ENCODE results near the gene THSD4. TPM values are rescaled to one million over a fixed set of nuclear protein-coding genes. Genes with fewer than 3 reads are reported as not detected.

The THSD4 gene
- polyA plus RNA-seq, 1 experiment, result 45.8 TPM

DNA sequence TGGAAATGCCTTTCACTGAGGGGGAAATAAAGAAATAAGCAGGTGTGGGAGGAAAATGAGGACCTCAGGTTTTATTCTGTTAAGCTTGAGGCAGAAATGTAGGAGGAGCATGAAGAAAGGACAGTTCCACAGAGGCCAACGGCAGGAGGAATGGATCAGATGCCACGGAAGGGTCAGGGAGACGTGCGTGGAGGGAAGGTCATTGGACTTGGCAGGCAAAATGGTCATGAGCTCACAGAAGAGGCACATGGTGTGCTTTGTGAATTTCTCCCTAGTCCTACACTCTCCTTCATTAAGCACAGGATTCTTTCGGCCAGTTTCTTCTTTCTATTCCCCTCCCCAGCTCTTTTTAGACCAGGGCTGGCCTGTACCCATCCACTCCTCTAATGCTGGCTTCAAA lies 32.5 kb upstream of the THSD4 start:
- Histone ChIP-seq H3K27ac (ENCODE audit: low read depth, low read length) (no peak overlapping the region), H3K4me3 (ENCODE audit: low read depth, low read length) (no peak overlapping the region), H3K9me3 (ENCODE audit: control insufficient read depth, insufficient read depth, low read length) (no peaks in the 10 kb centered on the region; the same call in 1 of the 2 replicates), H3K27me3 (ENCODE audit: control insufficient read depth, insufficient read depth, low read length) (no peaks in the 10 kb centered on the region)
- POLR2A ChIA-PET, result no interaction called here
- TF ChIP-seq CTCF (IDR thresholded peaks at IDR 0.05; ENCODE audit: low read depth, low read length), result no peak
- CTCF ChIA-PET, result no interaction called here
- DNase-seq (ENCODE audit: low read depth, low spot score), result no peak

DNA sequence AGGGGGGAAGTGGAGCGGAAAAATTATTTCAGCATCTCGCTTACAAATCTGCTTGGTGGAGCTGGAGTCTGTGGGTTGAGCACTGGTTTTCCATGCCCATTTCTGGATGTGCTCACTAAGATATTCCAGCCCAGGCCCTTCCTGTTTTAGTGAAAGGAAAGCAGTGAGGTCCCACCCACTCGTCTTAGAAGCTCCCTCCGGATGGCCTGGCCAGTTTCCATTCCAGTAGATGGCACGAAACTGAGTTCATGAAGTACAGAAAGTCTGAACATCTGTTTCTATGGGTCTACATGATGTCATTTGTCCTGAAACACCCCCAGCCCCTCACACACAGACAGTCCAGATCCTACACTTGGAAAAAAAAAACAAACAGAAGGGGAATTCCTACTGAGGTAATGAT lies 31.9 kb upstream of the THSD4 start:
- DNase-seq (ENCODE audit: low read depth, low spot score), result no peak
- TF ChIP-seq CTCF (IDR thresholded peaks at IDR 0.05; ENCODE audit: low read depth, low read length), result no peak
- Histone ChIP-seq H3K4me3 (ENCODE audit: low read depth, low read length) (no peak overlapping the region), H3K27ac (ENCODE audit: low read depth, low read length) (no peak overlapping the region), H3K9me3 (ENCODE audit: control insufficient read depth, insufficient read depth, low read length) (no peaks in the 10 kb centered on the region; the same call in 1 of the 2 replicates), H3K27me3 (ENCODE audit: control insufficient read depth, insufficient read depth, low read length) (no peaks in the 10 kb centered on the region)
- ChIA-PET CTCF (interaction anchor here (0.6 kb wide), 1 partner anchor 28 kb away, joined by 3 read pairs; no protein-coding TSS in a partner anchor), POLR2A (no interaction called here)

DNA sequence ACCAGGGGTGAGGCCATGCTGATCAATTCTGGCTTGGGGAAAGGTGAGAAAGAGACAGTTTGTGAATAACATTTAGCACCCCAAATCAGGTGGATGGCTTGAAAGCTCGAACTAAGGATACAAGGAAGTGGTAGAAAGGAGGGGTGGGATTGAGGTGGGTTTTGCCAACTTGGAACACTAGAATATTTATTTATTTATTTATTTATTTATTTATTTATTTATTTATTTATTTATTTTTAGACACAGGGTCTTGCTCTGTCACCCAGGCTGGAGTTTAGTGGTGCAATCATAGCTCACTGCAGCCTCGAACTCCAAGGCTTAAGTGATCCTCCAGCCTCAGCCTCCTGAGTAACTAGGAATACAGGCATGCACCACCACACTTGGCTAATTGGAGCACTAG lies 31.0 kb upstream of the THSD4 start:
- Histone ChIP-seq H3K27me3 (ENCODE audit: control insufficient read depth, insufficient read depth, low read length) (no peaks in the 10 kb centered on the region), H3K9me3 (ENCODE audit: control insufficient read depth, insufficient read depth, low read length) (no peaks in the 10 kb centered on the region; the same call in 1 of the 2 replicates), H3K4me3 (ENCODE audit: low read depth, low read length) (no peak overlapping the region), H3K27ac (ENCODE audit: low read depth, low read length) (no peak overlapping the region)
- TF ChIP-seq CTCF (IDR thresholded peaks at IDR 0.05; ENCODE audit: low read depth, low read length), result no peak
- CTCF ChIA-PET, result no interaction called here
- no peak for DNase-seq (ENCODE audit: low read depth, low spot score)
- POLR2A ChIA-PET, result no interaction called here

DNA sequence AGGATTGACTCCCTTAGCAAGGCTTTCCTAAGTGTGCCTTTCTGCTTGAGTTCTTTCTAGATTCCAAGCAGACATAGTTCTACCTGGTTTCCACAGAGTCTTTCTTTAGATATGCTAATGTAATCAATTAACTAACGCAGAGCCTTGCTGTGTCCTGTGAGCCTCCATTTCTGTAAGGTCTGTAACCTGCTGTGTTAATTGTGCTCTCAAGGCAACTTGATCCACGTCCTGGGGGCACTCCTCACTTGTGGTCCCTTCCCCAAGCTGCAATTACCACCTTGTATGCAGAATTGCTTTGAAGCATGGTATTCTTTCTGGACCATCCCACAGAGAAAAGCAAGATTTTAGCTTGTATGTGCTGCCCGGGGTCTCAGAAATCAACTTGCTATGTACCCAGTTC lies 29.5 kb upstream of the THSD4 start:
- no peak for DNase-seq (ENCODE audit: low read depth, low spot score)
- TF ChIP-seq CTCF (IDR thresholded peaks at IDR 0.05; ENCODE audit: low read depth, low read length), result no peak
- CTCF ChIA-PET, result no interaction called here
- H3K27me3 ChIP-seq (ENCODE audit: control insufficient read depth, insufficient read depth, low read length), result no peaks in the 10 kb centered on the region
- no peak overlapping the region for H3K4me3 ChIP-seq (ENCODE audit: low read depth, low read length)
- H3K27ac ChIP-seq (ENCODE audit: low read depth, low read length), result no peak overlapping the region
- no peaks in the 10 kb centered on the region; the same call in 1 of the 2 replicates for H3K9me3 ChIP-seq (ENCODE audit: control insufficient read depth, insufficient read depth, low read length)
- POLR2A ChIA-PET, result no interaction called here

- no peaks in the 10 kb centered on the region for H3K27me3 ChIP-seq (ENCODE audit: control insufficient read depth, insufficient read depth, low read length)
- H3K4me3 ChIP-seq (ENCODE audit: low read depth, low read length), result no peak overlapping the region
- TF ChIP-seq CTCF (IDR thresholded peaks at IDR 0.05; ENCODE audit: low read depth, low read length), result no peak
- no peaks in the 10 kb centered on the region; the same call in 1 of the 2 replicates for H3K9me3 ChIP-seq (ENCODE audit: control insufficient read depth, insufficient read depth, low read length)
- DNase-seq (ENCODE audit: low read depth, low spot score), result no peak
- POLR2A ChIA-PET, result no interaction called here
- H3K27ac ChIP-seq (ENCODE audit: low read depth, low read length), result no peak overlapping the region
- CTCF ChIA-PET, result no interaction called here
Measured at GRCh38 chr15:71088155-71088554, 27.1 kb upstream of the THSD4 start.

Measured in AG04450 (cell line).